GM21723 (cell line): ENCODE measurements around the gene MRPL40.
"Not testable (repeated sequence)": the region's sequence is repeated elsewhere in the genome, so short reads cannot be mapped to it uniquely, and the experiment has no call there.

Experiments
- ATAC-seq: cut with Tn5 transposase; IDR thresholded peaks from one replicate; pipeline ENCODE4 v1.9.1; 2021; ENCODE audit warnings: mild to moderate bottlenecking, moderate library complexity; ENCODE audit not compliant: unreplicated experiment

MRPL40 gene

DNA sequence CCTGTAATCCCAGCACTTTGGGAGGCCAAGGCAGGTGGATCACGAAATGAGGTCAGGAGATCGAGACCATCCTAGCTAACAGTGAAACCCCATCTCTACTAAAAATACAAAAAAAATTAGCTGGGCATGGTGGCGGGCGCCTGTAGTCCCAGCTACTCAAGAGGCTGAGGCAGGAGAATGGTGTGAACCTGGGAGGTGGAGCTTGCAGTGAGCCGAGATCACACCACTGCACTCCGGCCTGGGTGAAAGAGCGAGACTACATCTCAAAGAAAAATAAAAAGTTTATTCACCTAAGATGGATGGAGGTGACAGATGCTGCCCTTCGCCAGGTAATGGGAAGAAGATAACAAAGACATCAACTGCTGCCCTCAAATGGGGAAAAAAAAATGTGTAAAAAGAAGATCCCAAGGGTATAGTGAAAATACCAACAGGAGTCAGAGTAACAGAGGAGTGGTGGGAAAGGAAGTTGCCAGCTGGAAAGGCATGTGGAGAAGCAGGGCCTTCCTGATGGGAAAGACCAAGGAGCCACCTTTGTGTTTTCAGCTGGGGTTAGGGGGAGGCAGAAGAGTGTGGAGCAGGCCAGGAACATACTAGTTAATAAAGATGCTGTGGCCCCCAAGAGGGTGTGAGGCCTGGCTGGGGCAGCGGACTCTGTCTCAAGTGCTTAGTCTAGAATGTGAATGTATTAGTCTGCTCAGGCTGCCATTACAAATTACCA lies 4.3 kb downstream of the MRPL40 start:
- ATAC-seq = not testable (repeated sequence)

DNA sequence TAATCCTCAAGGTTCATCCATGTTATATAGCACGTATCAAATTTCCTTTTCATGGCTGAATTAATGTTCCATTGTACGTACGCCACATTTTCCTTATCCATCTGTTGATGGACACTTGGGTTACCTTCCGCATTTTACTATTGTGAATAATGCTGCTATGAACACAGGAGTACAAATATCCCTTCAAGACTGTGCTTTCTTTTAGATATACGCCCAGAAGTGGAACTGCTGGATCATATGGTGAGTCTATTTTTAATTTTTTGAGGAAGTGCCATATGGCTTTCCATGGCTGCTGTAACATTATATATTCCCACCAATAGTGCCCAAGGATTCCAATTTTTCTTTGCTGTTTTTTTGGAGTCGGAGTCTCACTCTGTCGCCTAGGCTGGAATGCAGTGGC lies 6.0 kb downstream of the MRPL40 start:
- no peak for ATAC-seq

- no peak for ATAC-seq
Measured at GRCh38 chr22:19440411-19441195, 8.3 kb downstream of the MRPL40 start.

DNA sequence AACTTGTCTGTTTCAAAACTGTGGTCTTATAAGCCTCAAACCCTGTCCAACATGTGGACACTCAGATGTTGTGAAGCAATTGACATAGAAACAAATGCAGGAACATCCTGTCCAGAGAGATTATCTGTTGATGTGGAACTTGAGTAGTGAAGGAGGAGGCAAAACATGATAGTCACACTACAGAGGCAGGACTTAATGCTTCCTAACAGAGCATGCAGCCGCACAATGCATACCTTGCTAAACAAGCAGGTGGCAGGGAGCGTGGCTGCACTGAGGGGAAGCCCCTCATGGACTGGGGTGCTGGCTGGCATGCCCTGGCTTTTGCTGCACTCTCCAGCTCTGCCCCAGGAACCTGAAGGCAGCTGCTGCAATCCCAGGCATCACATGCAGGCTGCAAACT lies 9.8 kb downstream of the MRPL40 start:
- no peak for ATAC-seq

DNA sequence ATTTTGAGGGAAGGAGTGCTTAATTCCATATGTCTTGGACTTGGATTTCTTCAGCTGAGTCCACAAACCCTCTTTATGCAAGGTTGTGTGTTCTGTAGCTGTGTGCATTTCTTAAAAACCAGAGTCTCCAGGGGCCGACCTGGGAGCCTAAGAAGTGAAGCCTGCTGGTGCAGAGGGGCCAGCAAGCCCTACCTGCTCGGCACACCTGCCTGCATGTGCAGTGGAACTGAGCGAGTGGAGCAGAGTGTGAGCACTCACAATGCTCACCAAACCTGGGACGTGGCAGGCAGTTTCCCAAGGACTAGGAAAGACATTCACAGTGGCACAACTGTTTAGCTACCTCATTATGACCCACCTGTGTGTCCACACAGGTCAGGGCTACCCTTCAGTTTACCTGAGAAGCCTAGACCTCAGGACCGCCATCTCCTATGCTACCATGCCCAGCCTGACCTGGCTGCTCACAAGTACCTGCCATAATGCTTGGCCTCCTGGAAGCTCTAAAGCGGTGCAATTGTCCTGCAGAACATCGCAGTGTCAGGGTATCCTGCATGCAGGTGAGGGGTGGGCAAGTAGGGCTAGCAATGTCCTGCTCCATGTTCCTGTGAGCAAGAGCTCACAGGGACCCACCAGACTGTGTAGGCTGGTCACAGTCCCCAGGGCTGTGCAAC lies 11.3 kb downstream of the MRPL40 start:
- no peak for ATAC-seq

- ATAC-seq = not testable (repeated sequence)
Measured at GRCh38 chr22:19445279-19445982, 13.1 kb downstream of the MRPL40 start.

- ATAC-seq = peak; percentile 5
Measured at GRCh38 chr22:19446603-19447329, 14.4 kb downstream of the MRPL40 start.

GRCh38 chr22:19447330-19448075 lies 15.2 kb downstream of the MRPL40 start, which contains the start of gene C22orf39:
Gene C22orf39, minus strand, starts transcription at chr22:19447711. Its CDS starts 23 bp downstream, at chr22:19447688.
- ATAC-seq = peak; percentile 73

DNA sequence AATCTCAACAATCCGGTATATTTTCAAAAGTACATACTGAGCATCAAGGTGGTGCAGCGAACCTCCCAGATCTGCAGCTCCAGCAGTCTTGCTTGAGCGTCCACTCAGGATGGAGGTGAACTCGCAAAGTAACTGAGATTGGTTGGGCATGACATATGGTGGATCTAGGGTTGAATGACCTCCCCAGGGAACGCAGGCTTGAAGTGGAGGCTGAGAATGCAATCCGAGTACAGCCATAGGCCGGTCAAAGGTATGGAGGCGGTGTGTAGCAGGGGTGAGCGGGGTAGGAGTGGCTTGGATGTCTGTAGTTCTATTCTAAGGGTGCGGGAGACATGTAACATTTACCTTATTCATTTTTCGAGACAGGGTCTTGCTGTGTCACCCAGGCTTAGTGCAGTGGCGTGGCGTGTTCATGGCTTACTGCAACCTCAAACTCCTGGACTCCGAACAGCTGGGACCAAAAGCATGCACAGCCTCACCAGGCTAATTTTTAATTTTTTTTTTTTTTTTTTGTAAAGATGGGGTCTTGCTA lies 15.8 kb downstream of the MRPL40 start:
- peak; percentile 32 for ATAC-seq

DNA sequence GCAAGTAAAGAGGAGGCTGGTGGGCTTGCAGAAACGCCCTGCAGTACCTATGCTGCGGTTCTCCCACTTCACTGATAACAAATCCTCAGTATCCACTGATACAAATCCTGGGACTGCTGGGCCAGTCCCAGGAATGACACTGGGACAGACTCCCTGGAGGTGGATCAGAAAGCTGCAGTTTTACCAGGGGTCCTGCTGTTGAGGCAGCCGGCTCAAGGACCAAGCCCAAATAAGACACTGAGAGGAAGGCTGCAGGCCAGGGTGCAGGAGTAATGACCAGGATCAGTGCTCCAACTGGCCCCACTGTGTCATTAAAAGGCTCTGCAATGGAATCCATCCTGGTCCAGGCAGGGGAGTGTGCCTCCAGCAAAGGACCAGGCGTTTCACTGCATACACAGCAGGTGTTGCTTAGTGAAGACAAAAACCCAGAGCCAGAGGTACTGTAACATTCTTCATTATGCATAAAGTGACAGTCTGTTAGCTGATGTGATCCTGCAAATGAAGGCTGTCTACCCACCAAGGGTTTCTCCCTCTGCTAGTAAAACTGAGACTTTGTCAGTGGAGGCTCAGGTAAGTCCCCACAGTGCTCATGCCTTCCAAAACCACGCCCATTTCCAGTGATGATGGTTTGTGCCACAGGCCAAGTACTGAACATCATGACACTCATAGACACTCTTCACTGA lies 16.5 kb downstream of the MRPL40 start:
- ATAC-seq = no peak

GRCh38 chr22:19449422-19449767 lies 17.1 kb downstream of the MRPL40 start:
- ATAC-seq = no peak

DNA sequence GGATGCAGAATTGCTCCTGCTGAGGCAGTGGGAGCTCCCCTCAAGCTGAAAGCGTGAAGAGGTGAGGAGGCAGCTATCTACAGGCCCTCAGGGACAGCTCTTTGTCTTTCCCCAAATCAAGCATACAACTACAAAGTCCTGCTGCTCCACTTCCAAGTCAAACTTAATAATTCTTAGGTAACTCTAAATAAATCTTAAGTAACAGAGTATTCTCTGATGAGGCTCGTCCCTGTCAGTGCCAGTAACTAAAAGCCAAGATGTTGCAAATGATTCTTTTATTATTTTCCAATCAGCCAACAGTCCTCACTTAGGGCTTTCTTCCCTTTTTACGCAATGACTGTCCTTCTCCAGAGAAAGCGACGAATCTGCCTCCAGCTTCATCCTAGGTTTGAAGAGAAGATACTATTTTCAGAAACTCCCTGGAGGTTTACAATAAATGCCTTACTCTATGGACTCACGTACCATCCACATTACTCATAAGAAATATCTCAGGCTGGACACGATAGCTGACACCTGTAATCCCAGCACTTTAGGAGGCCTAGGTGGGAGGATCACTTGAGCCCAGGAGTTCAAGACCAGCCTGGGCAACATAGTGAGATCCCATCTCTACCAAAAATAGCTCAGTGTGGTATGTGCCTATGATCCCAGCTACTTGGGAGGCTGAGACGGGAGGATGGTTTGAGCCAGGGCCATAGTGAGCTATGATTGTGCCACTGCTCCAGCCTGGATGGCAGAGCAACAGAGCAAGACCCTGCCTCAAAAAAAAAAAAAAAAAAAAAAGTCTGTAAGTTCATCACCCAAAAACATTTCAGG lies 18.2 kb downstream of the MRPL40 start:
- no peak for ATAC-seq

- no peak for ATAC-seq
Measured at GRCh38 chr22:19451570-19451969, 19.2 kb downstream of the MRPL40 start.

DNA sequence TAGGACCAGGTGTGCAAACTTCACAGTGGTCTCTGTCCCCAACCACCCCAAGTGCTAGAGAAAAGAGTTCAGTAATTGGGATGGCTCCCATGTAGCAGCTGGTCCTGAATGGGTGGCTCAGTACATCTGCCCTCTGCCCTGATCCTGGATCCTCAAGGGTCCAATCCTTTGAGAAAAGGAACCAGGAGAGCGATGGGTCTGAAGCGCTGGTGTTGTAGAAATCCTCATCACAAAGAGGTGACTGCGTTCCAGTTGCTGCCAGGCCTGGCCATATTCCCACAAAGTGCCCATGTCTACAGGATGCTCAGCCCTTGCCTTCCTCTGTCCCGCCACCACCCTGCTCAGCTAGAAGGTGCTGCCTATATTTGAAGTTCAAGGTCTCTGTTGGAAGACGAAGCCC lies 21.4 kb downstream of the MRPL40 start:
- ATAC-seq = no peak

GRCh38 chr22:19454156-19454555 lies 21.8 kb downstream of the MRPL40 start:
- no peak for ATAC-seq

DNA sequence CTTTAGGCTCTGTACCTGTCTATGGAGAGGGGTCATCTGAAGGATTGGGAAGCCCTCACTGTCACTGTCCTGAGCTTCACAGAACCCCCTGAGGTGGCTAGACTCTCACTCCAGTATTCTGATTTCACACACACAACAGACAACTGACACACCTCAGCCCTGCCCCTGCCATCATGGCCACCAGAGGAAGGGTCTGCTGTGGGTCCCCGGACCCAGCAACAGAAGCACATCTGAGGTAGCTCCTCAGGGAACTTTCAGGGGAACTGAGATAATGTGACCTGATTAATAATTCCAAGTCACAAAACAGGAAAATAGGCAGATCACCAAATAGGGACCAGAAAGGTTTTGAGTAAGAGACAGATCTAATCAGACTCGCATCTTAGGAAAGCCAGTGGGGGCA lies 22.7 kb downstream of the MRPL40 start:
- no peak for ATAC-seq

DNA sequence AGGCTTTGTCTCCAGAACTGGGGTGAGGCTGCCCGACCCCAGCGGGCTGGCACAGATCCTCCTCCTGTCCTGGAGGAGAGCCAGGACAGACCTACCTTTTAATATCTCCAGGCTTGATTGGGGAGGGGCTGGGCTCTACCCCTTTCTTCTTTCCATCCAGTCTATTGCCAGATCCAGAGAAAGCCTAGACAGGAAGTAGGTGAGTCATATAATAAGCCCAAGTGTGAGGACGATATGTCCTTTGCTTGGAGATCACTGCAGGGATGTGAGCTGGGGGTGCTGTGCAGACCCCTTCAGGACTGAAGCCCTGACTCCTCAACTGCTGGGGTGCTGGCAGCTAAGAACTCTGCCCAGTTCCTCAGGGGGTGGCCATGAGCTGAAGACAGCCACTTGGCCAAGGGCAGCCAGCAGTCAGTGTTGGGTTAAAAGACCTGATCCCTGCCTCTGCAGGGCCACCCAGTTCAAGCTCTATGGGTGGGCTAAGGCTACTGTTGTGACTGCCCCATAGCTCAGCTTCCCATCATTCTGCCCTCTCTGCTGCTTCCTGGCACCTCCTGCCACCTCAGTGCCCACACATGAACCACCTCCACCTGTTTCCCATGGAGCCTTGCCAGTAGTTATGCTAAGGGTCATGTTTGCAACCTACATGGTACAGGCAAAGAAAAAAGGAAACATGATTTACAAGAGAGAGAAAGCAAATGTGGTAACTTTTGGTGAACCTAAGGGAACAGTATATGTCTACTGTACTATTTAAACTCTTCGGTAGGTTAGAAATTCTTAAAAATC lies 23.4 kb downstream of the MRPL40 start:
- no peak for ATAC-seq
